OCI-LY3 (cell line): ENCODE measurements around the gene TJP1.

Source experiments
- EZH2phosphoT487 ChIP-seq: fragments of 200-600 bp; shearing (Covaris generic); IDR thresholded peaks from 2 replicates; pipeline ENCODE4 v1.6.1; 2018; ENCODE audit warnings: antibody characterized with exemption, mixed run types, low read depth
- TF ChIP-seq, protein P1 (sequence below): fragments of 200-600, 300-600 bp; sonication (generic); IDR thresholded peaks from 2 replicates; pipeline ENCODE4 v1.5.1; 2014; ENCODE audit warnings: antibody characterized with exemption, low read length, low read depth

DNA sequence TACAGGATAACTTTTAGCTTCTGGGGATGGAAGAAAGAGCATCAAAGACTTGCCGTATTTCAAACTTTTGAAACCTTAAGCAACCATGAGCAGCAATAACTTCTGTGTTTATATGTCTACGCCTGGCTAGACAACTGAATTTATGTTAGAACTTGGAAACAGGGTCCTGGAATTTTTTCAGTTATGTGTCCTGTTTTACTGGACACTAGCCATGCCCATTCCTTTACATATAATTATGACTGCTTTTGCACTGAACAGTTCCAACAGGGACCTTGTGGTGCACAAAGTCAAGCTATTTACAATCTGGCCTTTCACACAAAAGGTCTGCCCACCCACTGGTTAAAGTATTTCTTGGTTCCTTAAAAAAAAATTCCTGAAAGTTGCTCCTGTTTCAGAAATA, 37.1 kb downstream of the TJP1 start:
- TF ChIP-seq, protein P1, sequence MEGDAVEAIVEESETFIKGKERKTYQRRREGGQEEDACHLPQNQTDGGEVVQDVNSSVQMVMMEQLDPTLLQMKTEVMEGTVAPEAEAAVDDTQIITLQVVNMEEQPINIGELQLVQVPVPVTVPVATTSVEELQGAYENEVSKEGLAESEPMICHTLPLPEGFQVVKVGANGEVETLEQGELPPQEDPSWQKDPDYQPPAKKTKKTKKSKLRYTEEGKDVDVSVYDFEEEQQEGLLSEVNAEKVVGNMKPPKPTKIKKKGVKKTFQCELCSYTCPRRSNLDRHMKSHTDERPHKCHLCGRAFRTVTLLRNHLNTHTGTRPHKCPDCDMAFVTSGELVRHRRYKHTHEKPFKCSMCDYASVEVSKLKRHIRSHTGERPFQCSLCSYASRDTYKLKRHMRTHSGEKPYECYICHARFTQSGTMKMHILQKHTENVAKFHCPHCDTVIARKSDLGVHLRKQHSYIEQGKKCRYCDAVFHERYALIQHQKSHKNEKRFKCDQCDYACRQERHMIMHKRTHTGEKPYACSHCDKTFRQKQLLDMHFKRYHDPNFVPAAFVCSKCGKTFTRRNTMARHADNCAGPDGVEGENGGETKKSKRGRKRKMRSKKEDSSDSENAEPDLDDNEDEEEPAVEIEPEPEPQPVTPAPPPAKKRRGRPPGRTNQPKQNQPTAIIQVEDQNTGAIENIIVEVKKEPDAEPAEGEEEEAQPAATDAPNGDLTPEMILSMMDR = no peak
- TF ChIP-seq EZH2phosphoT487 = no peak
